GM12878 (cell line): ENCODE results near the gene CNDP1.

ENCODE experiments used
- CHD2 ChIP-seq: IDR thresholded peaks from 2 replicates; pipeline ENCODE4 v1.6.1; 2011; ENCODE audit warnings: low read depth, low read length, improper control_type of control experiment, borderline replicate concordance
- EGR1 ChIP-seq, 2 experiments: IDR thresholded peaks; 1 replicate in 1 of 2; 2 replicates in 1 of 2; pipeline ENCODE4 v1.6.1; 2011 to 2012; ENCODE audit warnings: low read depth in 2 of 2, low read length in 2 of 2, borderline replicate concordance in 1 of 2, mild to moderate bottlenecking in 1 of 2, moderate library complexity in 1 of 2
- ZNF274 ChIP-seq: IDR thresholded peaks from one replicate; pipeline ENCODE4 v1.8.0; 2011; ENCODE audit not compliant: insufficient read length, insufficient read depth
- TF ChIP-seq, protein P1 (sequence below): fragments of 450-650 bp; formaldehyde crosslinking; IDR thresholded peaks from 2 replicates; pipeline ENCODE4 v1.4.0; 2022; ENCODE audit warnings: mild to moderate bottlenecking, moderate library complexity
- TF ChIP-seq, protein P2 (sequence below), 3 experiments: IDR thresholded peaks in 2 of 3; conservative IDR thresholded peaks in 1 of 3; 2 replicates each; pipeline ENCODE4 v1.5.1; 2011; ENCODE audit warnings: low read depth in 3 of 3, low read length in 3 of 3, mild to moderate bottlenecking in 3 of 3, control low read depth in 2 of 3, moderate library complexity in 2 of 3, inconsistent platforms in 1 of 3, mixed read lengths in 1 of 3; ENCODE audit not compliant: control insufficient read depth in 2 of 3, insufficient read depth in 1 of 3; ENCODE audit errors: extremely low read depth in 1 of 3

DNA sequence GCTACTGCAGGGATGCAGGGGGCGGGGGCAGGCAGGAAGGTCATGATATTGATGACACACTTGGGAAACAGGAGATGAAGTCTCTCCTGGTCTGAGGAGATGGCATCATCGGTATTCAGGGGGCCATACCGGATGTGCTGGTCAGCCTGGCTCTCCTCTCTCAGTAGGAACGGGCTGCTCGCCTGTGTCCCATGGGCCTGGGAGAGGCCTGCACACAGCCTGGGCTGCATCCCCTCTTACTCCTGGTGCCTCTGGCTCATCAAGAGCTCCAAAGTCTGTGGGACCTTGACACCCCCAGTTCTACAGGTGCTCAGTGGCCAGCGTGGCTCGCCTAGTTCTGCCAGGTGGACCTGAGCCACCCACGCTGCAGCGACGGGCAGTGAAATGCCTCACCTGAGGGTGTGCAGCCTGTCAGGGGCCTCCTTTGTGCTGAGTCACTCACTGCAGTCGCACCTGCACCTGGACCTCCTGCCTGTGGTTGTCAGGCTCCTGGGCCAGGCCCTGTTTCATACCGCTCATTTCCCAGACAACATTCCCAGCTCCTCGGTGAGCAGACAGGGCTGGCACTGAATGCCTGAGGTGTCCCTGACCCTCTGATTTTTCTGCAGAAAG, 18.6 kb upstream of the CNDP1 start:
- TF ChIP-seq, protein P1, sequence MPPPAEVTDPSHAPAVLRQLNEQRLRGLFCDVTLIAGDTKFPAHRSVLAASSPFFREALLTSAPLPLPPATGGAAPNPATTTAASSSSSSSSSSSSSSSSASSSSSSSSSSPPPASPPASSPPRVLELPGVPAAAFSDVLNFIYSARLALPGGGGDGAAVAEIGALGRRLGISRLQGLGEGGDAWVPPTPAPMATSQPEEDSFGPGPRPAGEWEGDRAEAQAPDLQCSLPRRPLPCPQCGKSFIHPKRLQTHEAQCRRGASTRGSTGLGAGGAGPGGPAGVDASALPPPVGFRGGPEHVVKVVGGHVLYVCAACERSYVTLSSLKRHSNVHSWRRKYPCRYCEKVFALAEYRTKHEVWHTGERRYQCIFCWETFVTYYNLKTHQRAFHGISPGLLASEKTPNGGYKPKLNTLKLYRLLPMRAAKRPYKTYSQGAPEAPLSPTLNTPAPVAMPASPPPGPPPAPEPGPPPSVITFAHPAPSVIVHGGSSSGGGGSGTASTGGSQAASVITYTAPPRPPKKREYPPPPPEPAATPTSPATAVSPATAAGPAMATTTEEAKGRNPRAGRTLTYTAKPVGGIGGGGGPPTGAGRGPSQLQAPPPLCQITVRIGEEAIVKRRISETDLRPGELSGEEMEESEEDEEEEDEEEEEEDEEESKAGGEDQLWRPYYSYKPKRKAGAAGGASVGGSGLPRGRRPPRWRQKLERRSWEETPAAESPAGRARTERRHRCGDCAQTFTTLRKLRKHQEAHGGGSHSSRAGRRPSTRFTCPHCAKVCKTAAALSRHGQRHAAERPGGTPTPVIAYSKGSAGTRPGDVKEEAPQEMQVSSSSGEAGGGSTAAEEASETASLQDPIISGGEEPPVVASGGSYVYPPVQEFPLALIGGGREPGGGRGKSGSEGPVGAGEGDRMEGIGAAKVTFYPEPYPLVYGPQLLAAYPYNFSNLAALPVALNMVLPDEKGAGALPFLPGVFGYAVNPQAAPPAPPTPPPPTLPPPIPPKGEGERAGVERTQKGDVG: no peak
- TF ChIP-seq, protein P2, sequence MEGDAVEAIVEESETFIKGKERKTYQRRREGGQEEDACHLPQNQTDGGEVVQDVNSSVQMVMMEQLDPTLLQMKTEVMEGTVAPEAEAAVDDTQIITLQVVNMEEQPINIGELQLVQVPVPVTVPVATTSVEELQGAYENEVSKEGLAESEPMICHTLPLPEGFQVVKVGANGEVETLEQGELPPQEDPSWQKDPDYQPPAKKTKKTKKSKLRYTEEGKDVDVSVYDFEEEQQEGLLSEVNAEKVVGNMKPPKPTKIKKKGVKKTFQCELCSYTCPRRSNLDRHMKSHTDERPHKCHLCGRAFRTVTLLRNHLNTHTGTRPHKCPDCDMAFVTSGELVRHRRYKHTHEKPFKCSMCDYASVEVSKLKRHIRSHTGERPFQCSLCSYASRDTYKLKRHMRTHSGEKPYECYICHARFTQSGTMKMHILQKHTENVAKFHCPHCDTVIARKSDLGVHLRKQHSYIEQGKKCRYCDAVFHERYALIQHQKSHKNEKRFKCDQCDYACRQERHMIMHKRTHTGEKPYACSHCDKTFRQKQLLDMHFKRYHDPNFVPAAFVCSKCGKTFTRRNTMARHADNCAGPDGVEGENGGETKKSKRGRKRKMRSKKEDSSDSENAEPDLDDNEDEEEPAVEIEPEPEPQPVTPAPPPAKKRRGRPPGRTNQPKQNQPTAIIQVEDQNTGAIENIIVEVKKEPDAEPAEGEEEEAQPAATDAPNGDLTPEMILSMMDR (IDR thresholded peaks at IDR 0.05 in 2 of 3, conservative IDR thresholded peaks at IDR 0.05 in 1 of 3; ENCODE audit: control insufficient read depth in 2 of 3, extremely low read depth in 1 of 3, insufficient read depth in 1 of 3, low read depth in 3 of 3, low read length in 3 of 3): no peak
- TF ChIP-seq EGR1 (IDR thresholded peaks at IDR 0.05; ENCODE audit: borderline replicate concordance in 1 of 2, low read depth in 2 of 2, low read length in 2 of 2) (no peak), ZNF274 (no peak), CHD2 (no peak)
